DMS79 treated with DMSO at 0.1 percent for 48 hours (cell line): Measurements from ENCODE around the gene ALDOA.

ENCODE experiments used
- DNase-seq: peaks from one replicate; lab custom pipeline; 2025; lab: John Stamatoyannopoulos, UW

The ALDOA gene

DNA sequence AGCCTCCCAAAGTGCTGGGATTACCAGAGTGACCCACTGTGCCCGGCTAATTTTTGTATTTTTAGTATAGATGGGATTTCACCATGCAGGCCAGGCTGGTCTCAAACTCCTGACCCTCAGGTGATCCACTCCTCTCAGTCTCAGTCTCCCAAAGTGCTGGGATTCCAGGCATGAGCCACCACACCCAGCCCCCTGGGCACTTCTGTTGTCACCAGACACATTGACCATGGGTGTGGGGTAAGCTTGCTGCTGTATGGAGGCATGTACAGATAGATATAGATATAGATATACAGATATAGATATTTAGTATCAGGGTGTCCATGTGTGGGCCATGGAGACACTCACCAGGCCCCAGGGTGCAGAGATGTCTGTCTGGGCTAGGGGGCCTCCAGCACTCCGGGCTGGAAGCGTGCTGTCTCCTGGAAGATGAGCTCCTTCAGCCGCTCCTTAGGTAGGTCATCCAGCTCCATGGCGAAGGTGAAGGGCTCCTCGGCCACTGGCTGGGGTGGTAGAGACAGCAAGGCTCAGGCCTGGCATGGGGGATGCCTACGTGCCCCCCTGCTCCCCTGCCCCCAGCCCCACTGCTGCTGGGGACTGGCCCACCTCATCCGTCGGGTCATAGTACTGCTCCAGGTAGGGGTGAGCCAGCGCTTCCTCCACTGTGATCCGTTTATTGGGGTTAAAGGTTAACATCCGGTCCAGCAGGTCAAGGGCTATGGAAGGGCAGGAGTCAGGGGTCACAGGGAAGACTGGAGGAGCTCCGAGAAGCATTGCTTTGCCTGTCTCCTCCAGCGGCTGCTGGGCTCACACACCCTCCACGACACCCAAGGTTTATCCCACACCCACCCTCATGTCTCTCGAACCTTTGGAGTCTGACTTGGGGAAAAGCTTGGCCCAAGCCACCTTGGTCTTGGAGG lies 51.0 kb downstream of the ALDOA start:
- no peak for DNase-seq

DNA sequence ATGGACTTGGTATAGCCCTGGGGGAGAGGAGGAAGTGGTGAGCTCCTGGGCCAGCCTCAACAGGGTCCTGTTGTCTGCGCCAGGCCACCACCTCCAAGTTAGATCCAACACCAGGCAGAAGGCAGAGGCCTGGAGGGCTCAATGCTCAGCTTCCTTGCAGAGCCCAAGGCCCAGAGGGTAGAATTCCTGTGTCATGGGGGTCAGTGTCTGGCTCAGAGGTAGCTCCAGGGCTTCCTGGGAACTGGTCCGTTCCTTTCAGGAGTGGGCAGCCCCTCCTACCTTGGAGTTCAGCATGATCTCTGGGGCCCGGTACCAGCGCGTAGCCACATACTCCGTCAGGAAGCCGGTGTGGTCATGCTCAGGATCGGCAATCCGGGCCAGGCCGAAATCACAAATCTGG lies 52.2 kb downstream of the ALDOA start:
- DNase-seq, result no peak

GRCh38 chr16:30119428-30119827 lies 53.9 kb downstream of the ALDOA start:
- DNase-seq, result no peak
